Ishikawa (cell line): Measurements from ENCODE around the gene SLC35E3.

Source experiments
- EGR1 ChIP-seq: IDR thresholded peaks from 2 replicates; pipeline ENCODE4 v1.6.1; 2012
- EP300 ChIP-seq: IDR thresholded peaks from 2 replicates; pipeline ENCODE4 v1.6.1; 2012; ENCODE audit warnings: borderline replicate concordance
- FOXM1 ChIP-seq: IDR thresholded peaks from 2 replicates; pipeline ENCODE4 v1.6.1; 2012; ENCODE audit warnings: low read depth, borderline replicate concordance
- MAX ChIP-seq: IDR thresholded peaks from 2 replicates; pipeline ENCODE4 v1.6.1; 2012
- NFIC ChIP-seq: IDR thresholded peaks from 2 replicates; pipeline ENCODE4 v1.6.1; 2012
- RAD21 ChIP-seq: IDR thresholded peaks from 2 replicates; pipeline ENCODE4 v1.6.1; 2012; ENCODE audit warnings: low read depth
- TCF12 ChIP-seq: IDR thresholded peaks from 2 replicates; pipeline ENCODE4 v1.6.1; 2012; ENCODE audit warnings: low read depth
- TEAD4 ChIP-seq: IDR thresholded peaks from 2 replicates; pipeline ENCODE4 v1.6.1; 2012
- USF1 ChIP-seq: IDR thresholded peaks from 2 replicates; pipeline ENCODE4 v1.6.1; 2012
- YY1 ChIP-seq: IDR thresholded peaks from 2 replicates; pipeline ENCODE4 v1.6.1; 2012; ENCODE audit warnings: low read depth

- TF ChIP-seq TEAD4: no peak
- no peak for TF ChIP-seq YY1
- TF ChIP-seq NFIC: no peak
- no peak for TF ChIP-seq USF1
- no peak for TF ChIP-seq TCF12
- TF ChIP-seq RAD21: no peak
- no peak for TF ChIP-seq MAX
- no peak for TF ChIP-seq FOXM1
- TF ChIP-seq EP300: no peak
- TF ChIP-seq EGR1: no peak
These were observed 47.0 kb downstream of the SLC35E3 start for GRCh38 chr12:68792952-68793351.
